Astrocyte (in vitro differentiated cells and primary cell): ENCODE results near the gene KIAA0825. TPM values are rescaled to one million over a fixed set of nuclear protein-coding genes. Genes with fewer than 3 reads are reported as not detected.
A peak's percentile ranks its signal among the peaks of the same experiment; 100 is the strongest.

Experiments
- DNase-seq: peaks from one replicate; pipeline ENCODE4 v3.0.0-alpha.2; 2010; ENCODE audit warnings: low read depth
- FAIRE-seq: peaks from 2 replicates; lab custom pipeline; 2011; peaks lifted over from hg19 to GRCh38; lab: Jason Lieb, UNC
- H2AFZ ChIP-seq: 2 replicates; pipeline ENCODE4 v1.6.0; 2012; ENCODE audit warnings: low read depth, low read length, inconsistent platforms
- H3K27ac ChIP-seq: 2 replicates; pipeline ENCODE4 v1.5.1; 2011; ENCODE audit warnings: low read depth, low read length, inconsistent platforms
- H3K27me3 ChIP-seq: 2 replicates; pipeline ENCODE4 v1.6.0; 2011; ENCODE audit warnings: low read length, inconsistent platforms; ENCODE audit not compliant: insufficient read depth
- H3K36me3 ChIP-seq: 2 replicates; pipeline ENCODE4 v1.5.1; 2011; ENCODE audit warnings: low read length, inconsistent platforms; ENCODE audit not compliant: insufficient read depth
- H3K4me1 ChIP-seq: 2 replicates; pipeline ENCODE4 v1.5.1; 2011; ENCODE audit warnings: low read length, inconsistent platforms; ENCODE audit not compliant: insufficient read depth
- H3K4me2 ChIP-seq: 2 replicates; pipeline ENCODE4 v1.6.0; 2012; ENCODE audit warnings: low read length, inconsistent platforms
- H3K4me3 ChIP-seq: 2 replicates; pipeline ENCODE4 v1.5.1; 2011; ENCODE audit warnings: low read depth, mild to moderate bottlenecking, low read length, inconsistent platforms; ENCODE audit not compliant: insufficient read depth
- H3K79me2 ChIP-seq: 2 replicates; pipeline ENCODE4 v1.6.0; 2012; ENCODE audit warnings: mild to moderate bottlenecking, low read length, inconsistent platforms; ENCODE audit not compliant: insufficient read depth
- H3K9ac ChIP-seq: 2 replicates; pipeline ENCODE4 v1.6.0; 2012; ENCODE audit warnings: mild to moderate bottlenecking, low read length, inconsistent platforms
- H3K9me3 ChIP-seq: 2 replicates; pipeline ENCODE4 v1.5.1; 2012; ENCODE audit warnings: low read depth, mild to moderate bottlenecking, low read length, inconsistent platforms; ENCODE audit not compliant: insufficient read depth
- H4K20me1 ChIP-seq: 2 replicates; pipeline ENCODE4 v1.6.0; 2012; ENCODE audit warnings: low read length, inconsistent platforms; ENCODE audit not compliant: insufficient read depth
- H3K27ac Mint-ChIP-seq: one replicate; pipeline ENCODE4 v1.8.0; 2021; ENCODE audit warnings: mild to moderate bottlenecking, mixed read lengths; ENCODE audit not compliant: unreplicated experiment
- H3K27me3 Mint-ChIP-seq: one replicate; pipeline ENCODE4 v1.8.0; 2021; ENCODE audit warnings: low read depth, mixed read lengths; ENCODE audit not compliant: unreplicated experiment
- H3K36me3 Mint-ChIP-seq: one replicate; pipeline ENCODE4 v1.8.0; 2021; ENCODE audit warnings: low read depth, mixed read lengths; ENCODE audit not compliant: unreplicated experiment
- H3K4me1 Mint-ChIP-seq: one replicate; pipeline ENCODE4 v1.8.0; 2021; ENCODE audit warnings: low read depth, mixed read lengths; ENCODE audit not compliant: unreplicated experiment
- H3K4me3 Mint-ChIP-seq: one replicate; pipeline ENCODE4 v1.8.0; 2021; ENCODE audit warnings: mild to moderate bottlenecking, moderate library complexity, mixed read lengths; ENCODE audit not compliant: unreplicated experiment
- H3K9me3 Mint-ChIP-seq: one replicate; pipeline ENCODE4 v1.8.0; 2021; ENCODE audit warnings: mild to moderate bottlenecking, mixed read lengths; ENCODE audit not compliant: unreplicated experiment
- EZH2 ChIP-seq: IDR thresholded peaks from 2 replicates; pipeline ENCODE4 v1.6.1; 2012; ENCODE audit warnings: mild to moderate bottlenecking, low read length, inconsistent platforms; ENCODE audit not compliant: insufficient read depth
- total RNA-seq: library from RNA; stranded (reverse); gene quantifications from 2 replicates; pipeline ENCODE4 v1.2.1, GENCODE V29; 2021
- TF ChIP-seq, protein P1 (sequence below): IDR thresholded peaks from 2 replicates; pipeline ENCODE4 v1.5.1; 2011; ENCODE audit warnings: low read depth, mild to moderate bottlenecking, inconsistent platforms, low read length, moderate library complexity; ENCODE audit not compliant: insufficient read depth

KIAA0825 gene
- total RNA-seq, 1 donor from 2014 or later = 2.5 TPM

DNA sequence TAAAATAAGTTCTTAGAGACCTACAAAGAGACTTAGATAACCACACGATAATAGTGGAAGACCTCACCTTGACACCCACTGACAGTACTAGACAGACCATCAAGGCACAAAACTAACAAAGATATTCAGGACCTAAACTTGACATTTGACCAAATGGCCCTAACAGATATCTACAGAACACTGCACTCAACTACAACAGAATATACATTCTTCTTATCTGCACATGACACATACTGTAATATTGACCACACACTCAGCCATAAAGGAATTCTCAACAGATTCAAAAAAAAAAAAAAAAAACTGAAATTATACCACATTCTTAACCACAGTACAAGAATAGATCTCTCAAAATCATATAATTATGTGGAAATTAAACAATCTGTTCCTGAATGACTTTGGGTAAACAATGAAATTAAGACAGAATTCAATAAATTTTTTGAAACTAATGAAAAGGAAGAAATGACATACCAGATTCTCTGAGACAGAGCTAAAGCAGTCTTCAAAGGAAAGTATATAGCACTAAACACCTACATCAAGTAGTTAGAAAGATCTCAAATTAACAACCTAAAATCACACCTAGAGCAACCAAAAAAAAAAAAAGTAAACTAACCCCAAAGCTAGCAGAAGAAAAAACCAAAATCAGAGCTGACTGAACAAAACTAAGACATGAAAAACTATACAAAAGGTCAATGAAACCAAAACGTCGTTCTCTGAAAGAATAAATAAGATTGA lies 514.7 kb downstream of the KIAA0825 start:
- Histone ChIP-seq H3K4me3 (no peak overlapping the region), H3K36me3 (no peaks in the 10 kb centered on the region), H3K4me1 (no peaks in the 10 kb centered on the region), H3K9ac (no peak overlapping the region), H3K9me3 (peaks cover 2% of the 10 kb centered on the region), H3K27me3 (no peaks in the 10 kb centered on the region), H3K27ac (no peak overlapping the region), H4K20me1 (peaks cover 12% of the 10 kb centered on the region), H2AFZ (no peak overlapping the region), H3K79me2 (peaks cover 69% of the 10 kb centered on the region), H3K4me2 (no peak overlapping the region)
- no peak overlapping the region for H3K27ac Mint-ChIP-seq
- H3K4me1 Mint-ChIP-seq = no peaks in the 10 kb centered on the region
- no peaks in the 10 kb centered on the region for H3K27me3 Mint-ChIP-seq
- H3K4me3 Mint-ChIP-seq = no peak overlapping the region
- peaks cover 3% of the 10 kb centered on the region for H3K36me3 Mint-ChIP-seq
- peaks cover 14% of the 10 kb centered on the region for H3K9me3 Mint-ChIP-seq
- DNase-seq = no peak
- TF ChIP-seq, protein P1, sequence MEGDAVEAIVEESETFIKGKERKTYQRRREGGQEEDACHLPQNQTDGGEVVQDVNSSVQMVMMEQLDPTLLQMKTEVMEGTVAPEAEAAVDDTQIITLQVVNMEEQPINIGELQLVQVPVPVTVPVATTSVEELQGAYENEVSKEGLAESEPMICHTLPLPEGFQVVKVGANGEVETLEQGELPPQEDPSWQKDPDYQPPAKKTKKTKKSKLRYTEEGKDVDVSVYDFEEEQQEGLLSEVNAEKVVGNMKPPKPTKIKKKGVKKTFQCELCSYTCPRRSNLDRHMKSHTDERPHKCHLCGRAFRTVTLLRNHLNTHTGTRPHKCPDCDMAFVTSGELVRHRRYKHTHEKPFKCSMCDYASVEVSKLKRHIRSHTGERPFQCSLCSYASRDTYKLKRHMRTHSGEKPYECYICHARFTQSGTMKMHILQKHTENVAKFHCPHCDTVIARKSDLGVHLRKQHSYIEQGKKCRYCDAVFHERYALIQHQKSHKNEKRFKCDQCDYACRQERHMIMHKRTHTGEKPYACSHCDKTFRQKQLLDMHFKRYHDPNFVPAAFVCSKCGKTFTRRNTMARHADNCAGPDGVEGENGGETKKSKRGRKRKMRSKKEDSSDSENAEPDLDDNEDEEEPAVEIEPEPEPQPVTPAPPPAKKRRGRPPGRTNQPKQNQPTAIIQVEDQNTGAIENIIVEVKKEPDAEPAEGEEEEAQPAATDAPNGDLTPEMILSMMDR = no peak
- no peak for TF ChIP-seq EZH2
- FAIRE-seq = peak; percentile 49

Other genes with a start within 250 kb of the KIAA0825 start
- gene SLF1, start 65 bp upstream of the KIAA0825 start, total RNA-seq = 4.0 and 5.3 TPM in 2 replicates